IMR-90 (cell line): ENCODE results near the gene MAGI3. TPM values are rescaled to one million over a fixed set of nuclear protein-coding genes. Genes with fewer than 3 reads are reported as not detected.
A peak's percentile ranks its signal among the peaks of the same experiment; 100 is the strongest.

Experiments used
- ATAC-seq: fragments of 200-7000 bp; cut with Tn5 transposase; 2 replicates; pipeline ENCODE4 v1.9.1; 2020; ENCODE audit warnings: low read depth, mild to moderate bottlenecking, moderate library complexity
- BruUV-seq: library from RNA; stranded (reverse); fragments of 400-500 nt; replicated peaks from 2 replicates; lab custom pipeline; 2021; lab: Mats Ljungman, UMichigan
- CTCF ChIA-PET: fragments of 300-600 bp; formaldehyde crosslinking; extraction: SDS; loops from one replicate; lab custom pipeline; 2021; ENCODE audit warnings: antibody characterized with exemption; lab: Yijun Ruan, JAX
- POLR2A ChIA-PET: fragments of 300-600 bp; sonication (Branson Sonifier 250); formaldehyde crosslinking; loops from one replicate; lab custom pipeline; 2022; ENCODE audit warnings: antibody characterized with exemption; ENCODE audit not compliant: unreplicated experiment; lab: Charles Lee
- DNase-seq: peaks from one replicate; pipeline ENCODE4 v3.0.0; 2013
- H2AFZ ChIP-seq: replicated peaks from 2 replicates; pipeline ENCODE3; 2013; ENCODE audit warnings: low read length, mild to moderate bottlenecking; ENCODE audit not compliant: poor library complexity
- H2AK5ac ChIP-seq: 2 replicates; pipeline ENCODE4 v1.6.1; 2013; ENCODE audit warnings: low read depth, low read length, inconsistent platforms
- H2AK9ac ChIP-seq: replicated peaks from 2 replicates; pipeline ENCODE3; 2013; ENCODE audit warnings: mild to moderate bottlenecking, low read depth, low read length, moderate library complexity; ENCODE audit not compliant: poor library complexity
- H2BK120ac ChIP-seq: 2 replicates; pipeline ENCODE4 v1.6.1; 2013; ENCODE audit warnings: low read depth, low read length, inconsistent platforms
- H2BK15ac ChIP-seq: 3 replicates; pipeline ENCODE4 v1.6.1; 2013; ENCODE audit warnings: low read depth, low read length, inconsistent platforms
- H2BK20ac ChIP-seq: 2 replicates; pipeline ENCODE4 v1.6.1; 2013; ENCODE audit warnings: low read depth, mild to moderate bottlenecking, inconsistent platforms, low read length, moderate library complexity
- H2BK5ac ChIP-seq: 2 replicates; pipeline ENCODE4 v1.6.1; 2013; ENCODE audit warnings: mild to moderate bottlenecking, low read depth, low read length, inconsistent platforms; ENCODE audit not compliant: poor library complexity, severe bottlenecking
- H3K14ac ChIP-seq: replicated peaks from 2 replicates; pipeline ENCODE4 v1.6.1; 2013; ENCODE audit warnings: low read depth, low read length, inconsistent platforms
- H3K18ac ChIP-seq: 2 replicates; pipeline ENCODE4 v1.6.1; 2013; ENCODE audit warnings: low read depth, low read length, control low read depth
- H3K23ac ChIP-seq: 2 replicates; pipeline ENCODE4 v1.6.1; 2013; ENCODE audit warnings: low read depth, low read length, inconsistent platforms
- H3K27ac ChIP-seq: 2 replicates; pipeline ENCODE4 v1.5.1; 2013; ENCODE audit warnings: mild to moderate bottlenecking, control low read depth, low read length; ENCODE audit not compliant: insufficient read depth
- H3K27me3 ChIP-seq: 2 replicates; pipeline ENCODE4 v1.6.1; 2013; ENCODE audit warnings: low read length; ENCODE audit not compliant: control insufficient read depth, insufficient read depth
- H3K36me3 ChIP-seq: 2 replicates; pipeline ENCODE4 v1.6.1; 2013; ENCODE audit warnings: low read length, mixed read lengths; ENCODE audit not compliant: control insufficient read depth, insufficient read depth
- H3K4ac ChIP-seq: 2 replicates; pipeline ENCODE4 v1.6.1; 2013; ENCODE audit warnings: low read depth, low read length, inconsistent platforms
- H3K4me1 ChIP-seq: 2 replicates; pipeline ENCODE4 v1.6.1; 2013; ENCODE audit warnings: low read length, mixed read lengths; ENCODE audit not compliant: control insufficient read depth, insufficient read depth
- H3K4me2 ChIP-seq: 2 replicates; pipeline ENCODE4 v1.6.1; 2013; ENCODE audit warnings: low read depth, mild to moderate bottlenecking, control low read depth, low read length, moderate library complexity
- H3K4me3 ChIP-seq: 2 replicates; pipeline ENCODE4 v1.5.1; 2013; ENCODE audit warnings: low read depth, mild to moderate bottlenecking, control low read depth, low read length, moderate library complexity; ENCODE audit not compliant: insufficient read depth
- H3K56ac ChIP-seq: 2 replicates; pipeline ENCODE4 v1.6.1; 2013; ENCODE audit warnings: low read length, inconsistent platforms; ENCODE audit not compliant: insufficient read depth; ENCODE audit errors: extremely low read depth
- H3K79me1 ChIP-seq, 2 experiments: 2 replicates each; pipeline ENCODE4 v1.6.1; 2013; ENCODE audit warnings: low read length in 2 of 2, inconsistent platforms in 1 of 2, low read depth in 1 of 2
- H3K9ac ChIP-seq: 2 replicates; pipeline ENCODE4 v1.6.1; 2013; ENCODE audit warnings: low read depth, low read length, control low read depth
- H3K9me1 ChIP-seq: 2 replicates; pipeline ENCODE4 v1.6.1; 2013; ENCODE audit warnings: low read length, inconsistent platforms; ENCODE audit not compliant: insufficient read depth
- H3K9me3 ChIP-seq: 2 replicates; pipeline ENCODE4 v1.6.1; 2013; ENCODE audit warnings: low read length; ENCODE audit not compliant: control insufficient read depth, insufficient read depth
- H4K20me1 ChIP-seq: 2 replicates; pipeline ENCODE4 v1.6.1; 2013; ENCODE audit warnings: low read length, inconsistent platforms; ENCODE audit not compliant: insufficient read depth
- H4K5ac ChIP-seq: 2 replicates; pipeline ENCODE4 v1.6.1; 2013; ENCODE audit warnings: mild to moderate bottlenecking, low read depth, low read length, control low read depth
- H4K8ac ChIP-seq, 2 experiments: 2 replicates each; pipeline ENCODE4 v1.6.1; 2013; ENCODE audit warnings: low read depth in 2 of 2, low read length in 2 of 2, control low read depth in 1 of 2, inconsistent platforms in 1 of 2
- H4K91ac ChIP-seq: 2 replicates; pipeline ENCODE4 v1.6.1; 2013; ENCODE audit warnings: low read depth, low read length, inconsistent platforms; ENCODE audit not compliant: insufficient read depth
- BHLHE40 ChIP-seq: fragments of 150-350 bp; IDR thresholded peaks from 2 replicates; pipeline ENCODE4 v1.6.1; 2016; ENCODE audit warnings: mild to moderate bottlenecking, low read depth, low read length
- MAFK ChIP-seq: IDR thresholded peaks from 2 replicates; pipeline ENCODE4 v1.6.1; 2012; ENCODE audit warnings: low read depth, low read length, improper control_type of control experiment
- MXI1 ChIP-seq: IDR thresholded peaks from 2 replicates; pipeline ENCODE4 v1.6.1; 2012; ENCODE audit warnings: low read depth, mild to moderate bottlenecking, low read length, moderate library complexity, borderline replicate concordance
- POLR2A ChIP-seq: IDR thresholded peaks from 2 replicates; pipeline ENCODE4 v1.6.1; 2012; ENCODE audit warnings: mild to moderate bottlenecking, low read depth, low read length
- RAD21 ChIP-seq: IDR thresholded peaks from 2 replicates; pipeline ENCODE4 v1.6.1; 2012; ENCODE audit warnings: low read length, improper control_type of control experiment
- WGBS, 2 experiments: methylation state at CpG; one replicate each; pipeline versions ENCODE4 v1.1.5 to v1.1.7; 2013; ENCODE audit warnings: missing lambda C conversion rate in 2 of 2; ENCODE audit not compliant: insufficient read length in 1 of 2; ENCODE audit errors: extremely low coverage in 2 of 2; 5-methylcytosine and 5-hydroxymethylcytosine counted together
- dilution Hi-C: fragments of 300-500 bp; cut with HindIII; formaldehyde crosslinking; loops from one replicate; pipeline ENCODE4 v1.14.3; 2018; ENCODE audit warnings: low sequenced_read_pairs; ENCODE audit not compliant: unreplicated experiment
- in situ Hi-C: fragments of 300-500 bp; cut with MboI; formaldehyde crosslinking; loops from 3 replicates; pipeline ENCODE4 v1.14.3; 2019; ENCODE audit warnings: low sequenced_read_pairs, inconsistent platforms, mixed read lengths
- intact Hi-C: fragments of 100-400 bp; cut with micrococcal nuclease; formaldehyde crosslinking; loops from 2 replicates; pipeline ENCODE4 v1.10.0; 2022
- polyA plus RNA-seq, 3 experiments: library from polyadenylated mRNA; depleted of rRNA; stranded (reverse); fragments of >200 nt; gene quantifications; 2 replicates each; pipeline ENCODE4 v1.2.3, GENCODE V29; 2012; ENCODE audit warnings: low replicate concordance in 1 of 3
- total RNA-seq: library from RNA; depleted of rRNA; stranded (reverse); fragments of >200 nt; gene quantifications from 2 replicates; pipeline ENCODE4 v1.2.3, GENCODE V29; 2012

Gene MAGI3
- total and polyA plus RNA-seq, 2 of the 4 experiments (the other 2 are of a cell fraction) = 2.5 to 8.8 TPM

DNA sequence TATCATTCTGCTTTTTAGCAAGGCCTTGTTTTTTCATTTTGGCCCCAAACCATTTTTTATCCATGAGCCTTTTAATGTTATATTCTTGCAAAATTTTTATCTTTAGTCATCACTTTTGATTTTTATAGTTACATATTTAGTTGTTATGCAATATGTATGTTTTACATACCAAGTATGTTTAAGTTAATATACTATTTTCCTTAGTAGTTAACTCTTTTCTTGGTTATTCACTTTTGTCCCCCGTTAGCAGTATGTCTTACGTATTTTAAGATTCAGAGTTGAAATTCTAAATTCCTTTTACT is 44.5 kb downstream of the MAGI3 start:
- H4K91ac ChIP-seq = no peak overlapping the region
- H3K4ac ChIP-seq = no peak overlapping the region
- no peak overlapping the region for H2BK15ac ChIP-seq
- H4K20me1 ChIP-seq = no peaks in the 10 kb centered on the region; the same call in 1 of the 2 replicates
- H3K9ac ChIP-seq = no peak overlapping the region
- no peak overlapping the region for H3K56ac ChIP-seq
- H3K27me3 ChIP-seq = no peaks in the 10 kb centered on the region
- ChIA-PET POLR2A (no interaction called here), CTCF (no interaction called here)
- no peak overlapping the region for H2BK5ac ChIP-seq
- H3K79me1 ChIP-seq = peaks cover 2 to 17% of the 10 kb centered on the region in 2 experiments
- no peak overlapping the region for H3K27ac ChIP-seq
- ATAC-seq = no peak
- no peak overlapping the region for H4K5ac ChIP-seq
- no peak overlapping the region for H3K4me2 ChIP-seq
- no peak overlapping the region for H2AFZ ChIP-seq
- no peak overlapping the region for H3K18ac ChIP-seq
- no TSS peak for BruUV-seq
- in situ Hi-C loops = no loop called here
- intact Hi-C loops = no loop called here
- dilution Hi-C loops = no loop called here
- H2AK9ac ChIP-seq = no peak overlapping the region
- H3K9me3 ChIP-seq = no peaks in the 10 kb centered on the region
- no peak overlapping the region for H4K8ac ChIP-seq
- TF ChIP-seq BHLHE40 = no peak
- peak; percentile 33; the same call in 1 of the 2 replicates for TF ChIP-seq MAFK
- TF ChIP-seq POLR2A = no peak
- no peak for TF ChIP-seq RAD21
- TF ChIP-seq MXI1 = no peak
- no CpG with 5 or more reads among the region's 2 CpGs for WGBS, 2 experiments
- no peak overlapping the region for H3K23ac ChIP-seq
- no peak for DNase-seq
- no peaks in the 10 kb centered on the region for H3K36me3 ChIP-seq
- H3K14ac ChIP-seq = no peak overlapping the region
- H2BK20ac ChIP-seq = no peak overlapping the region
- no peak overlapping the region for H2BK120ac ChIP-seq
- peaks cover 7% of the 10 kb centered on the region; the same call in 1 of the 2 replicates for H3K9me1 ChIP-seq
- H3K4me3 ChIP-seq = no peak overlapping the region
- H3K4me1 ChIP-seq = no peaks in the 10 kb centered on the region
- H2AK5ac ChIP-seq = no peak overlapping the region
